Measurements from ENCODE around the gene DGKI. TPM values are rescaled to one million over a fixed set of nuclear protein-coding genes. Genes with fewer than 3 reads are reported as not detected.
"Not testable (repeated sequence)": the region's sequence is repeated elsewhere in the genome, so short reads cannot be mapped to it uniquely, and the experiment has no call there.

DGKI gene
- total and polyA plus RNA-seq, 2 donors (not counting 1 experiment from before 2014, with no cell fraction given): not detected

- ATAC-seq (ENCODE audit: low read depth) (no peak), DNase-seq (no peak)
- Histone ChIP-seq H3K27ac (ENCODE audit: low read length in 2 of 2) (no peak overlapping the region), H3K9me3 (ENCODE audit: control extremely low read depth in 1 of 3, control insufficient read depth in 2 of 3, insufficient read depth in 1 of 3, low read length in 2 of 3) (peaks cover 0 to 17% (median 9%) of the 10 kb centered on the region in 3 donors), H3K36me3 (replicated peaks in 1 of 2; ENCODE audit: control extremely low read depth in 1 of 2, control insufficient read depth in 1 of 2, extremely low read depth in 1 of 2, insufficient read depth in 2 of 2, low read length in 1 of 2) (no peaks in the 10 kb centered on the region), H3K9ac (ENCODE audit: low read length) (no peak overlapping the region), H3K27me3 (replicated peaks in 1 of 4; ENCODE audit: control extremely low read depth in 1 of 4, control insufficient read depth in 3 of 4, insufficient read depth in 4 of 4, low read length in 3 of 4) (peaks cover 0 to 5% (median 0%) of the 10 kb centered on the region in 4 experiments), H2AFZ (ENCODE audit: insufficient read depth, low read depth, low read length, poor library complexity, severe bottlenecking) (no peak overlapping the region), H3K4me2 (replicated peaks; ENCODE audit: low read depth, low read length, poor library complexity, severe bottlenecking) (no peak overlapping the region), H3K79me2 (ENCODE audit: control insufficient read depth, insufficient read depth, low read length) (no peaks in the 10 kb centered on the region), H3K4me3 (ENCODE audit: control extremely low read depth in 1 of 5, extremely low read depth in 1 of 5, insufficient read depth in 1 of 5, low read depth in 2 of 5, low read length in 4 of 5) (no peak overlapping the region), H4K20me1 (ENCODE audit: control insufficient read depth, insufficient read depth, low read length, poor library complexity, severe bottlenecking) (no peaks in the 10 kb centered on the region), H3K4me1 (ENCODE audit: control insufficient read depth in 2 of 2, insufficient read depth in 2 of 2, low read length in 2 of 2) (no peaks in the 10 kb centered on the region)
- no peaks in the 10 kb centered on the region for H3K4me1 Mint-ChIP-seq
- no peak overlapping the region for H3K27ac Mint-ChIP-seq
- CTCF ChIA-PET: no interaction called here
- intact Hi-C loops (cut with micrococcal nuclease): no loop called here
- POLR2A ChIA-PET: no interaction called here
- no peak overlapping the region for H3K4me3 Mint-ChIP-seq
- WGBS (ENCODE audit: insufficient coverage): 100% methylated on average over 2 of the region's 2 CpGs
- TF ChIP-seq EZH2 (IDR thresholded peaks at IDR 0.05; ENCODE audit: borderline replicate concordance, insufficient read depth, low read depth, low read length, poor library complexity, severe bottlenecking) (no peak), CTCF (IDR thresholded peaks at IDR 0.05) (no peak)
- peaks cover 30% of the 10 kb centered on the region for H3K27me3 Mint-ChIP-seq
- H3K9me3 Mint-ChIP-seq (ENCODE audit: insufficient read depth): peaks cover 13% of the 10 kb centered on the region
Measured at GRCh38 chr7:137832382-137832781, 14.4 kb downstream of the DGKI start.

DNA sequence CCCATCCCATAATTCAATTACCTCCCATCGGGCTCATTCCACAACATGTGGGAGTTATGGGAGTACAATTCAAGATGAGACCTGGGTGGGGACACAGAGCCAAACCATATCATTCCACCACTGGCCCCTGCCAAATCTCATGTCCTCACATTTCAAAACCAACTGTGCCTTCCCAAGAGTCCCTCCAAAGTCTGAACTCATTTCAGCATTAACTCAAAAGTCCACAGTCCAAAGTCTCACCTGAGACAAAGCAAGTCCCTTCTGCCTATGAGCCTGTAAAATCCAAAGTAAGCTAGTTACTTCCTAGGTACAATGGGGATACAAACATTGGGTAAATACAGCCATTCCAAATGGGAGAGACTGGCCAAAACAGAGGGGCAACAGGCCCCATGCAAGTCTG lies 15.2 kb downstream of the DGKI start:
- H3K9me3 ChIP-seq (ENCODE audit: control extremely low read depth in 1 of 3, control insufficient read depth in 2 of 3, insufficient read depth in 1 of 3, low read length in 2 of 3): peaks cover 0 to 17% (median 9%) of the 10 kb centered on the region in 3 donors
- H3K9ac ChIP-seq (ENCODE audit: low read length); H3K4me1 Mint-ChIP-seq; H3K79me2 ChIP-seq (ENCODE audit: control insufficient read depth, insufficient read depth, low read length); H4K20me1 ChIP-seq (ENCODE audit: control insufficient read depth, insufficient read depth, low read length, poor library complexity, severe bottlenecking); H3K27ac ChIP-seq (ENCODE audit: low read length in 2 of 2); H2AFZ ChIP-seq (ENCODE audit: insufficient read depth, low read depth, low read length, poor library complexity, severe bottlenecking); H3K27ac Mint-ChIP-seq; H3K4me1 ChIP-seq (ENCODE audit: control insufficient read depth in 2 of 2, insufficient read depth in 2 of 2, low read length in 2 of 2); H3K36me3 ChIP-seq (replicated peaks in 1 of 2; ENCODE audit: control extremely low read depth in 1 of 2, control insufficient read depth in 1 of 2, extremely low read depth in 1 of 2, insufficient read depth in 2 of 2, low read length in 1 of 2); DNase-seq; H3K4me3 Mint-ChIP-seq; CTCF ChIA-PET; POLR2A ChIA-PET; H3K4me2 ChIP-seq (replicated peaks; ENCODE audit: low read depth, low read length, poor library complexity, severe bottlenecking); H3K4me3 ChIP-seq (ENCODE audit: control extremely low read depth in 1 of 5, extremely low read depth in 1 of 5, insufficient read depth in 1 of 5, low read depth in 2 of 5, low read length in 4 of 5); intact Hi-C loops (cut with micrococcal nuclease); ATAC-seq (ENCODE audit: low read depth); H3K27me3 ChIP-seq (replicated peaks in 1 of 4; ENCODE audit: control extremely low read depth in 1 of 4, control insufficient read depth in 3 of 4, insufficient read depth in 4 of 4, low read length in 3 of 4): not testable (repeated sequence)
- Mint-ChIP-seq H3K27me3 (peaks cover 29% of the 10 kb centered on the region), H3K9me3 (ENCODE audit: insufficient read depth) (peaks cover 13% of the 10 kb centered on the region)
- no CpG with 5 or more reads among the region's 1 CpG for WGBS (ENCODE audit: insufficient coverage)

All from B cell (primary cell).